HEK293T (cell line): ENCODE results near the gene BRD4.

Experiments used
- ARNT ChIP-seq: fragments of 450-650 bp; IDR thresholded peaks from 2 replicates; pipeline ENCODE4 v1.6.1; 2017; ENCODE audit warnings: mild to moderate bottlenecking
- BHLHE40 ChIP-seq: fragments of 450-650 bp; IDR thresholded peaks from 2 replicates; pipeline ENCODE4 v1.6.1; 2016; ENCODE audit warnings: mild to moderate bottlenecking, moderate library complexity, borderline replicate concordance
- ELF4 ChIP-seq: fragments of 450-650 bp; IDR thresholded peaks from 2 replicates; pipeline ENCODE4 v1.6.1; 2017; ENCODE audit warnings: antibody characterized with exemption
- FOXA1 ChIP-seq: fragments of 450-650 bp; IDR thresholded peaks from 2 replicates; pipeline ENCODE4 v1.6.1; 2016; ENCODE audit warnings: mild to moderate bottlenecking
- FOXK2 ChIP-seq: fragments of 450-650 bp; IDR thresholded peaks from 2 replicates; pipeline ENCODE4 v1.6.1; 2016; ENCODE audit warnings: mild to moderate bottlenecking
- FOXM1 ChIP-seq: fragments of 450-650 bp; IDR thresholded peaks from 2 replicates; pipeline ENCODE4 v1.6.1; 2017; ENCODE audit warnings: mild to moderate bottlenecking, borderline replicate concordance
- L3MBTL2 ChIP-seq: fragments of 450-650 bp; conservative IDR thresholded peaks from 2 replicates; pipeline ENCODE4 v1.6.1; 2016; ENCODE audit warnings: mild to moderate bottlenecking
- NFRKB ChIP-seq: fragments of 450-650 bp; IDR thresholded peaks from 2 replicates; pipeline ENCODE4 v1.6.1; 2016; ENCODE audit warnings: mild to moderate bottlenecking, moderate library complexity
- PKNOX1 ChIP-seq: fragments of 450-650 bp; IDR thresholded peaks from 2 replicates; pipeline ENCODE4 v1.6.1; 2016
- SP1 ChIP-seq: fragments of 450-650 bp; IDR thresholded peaks from 2 replicates; pipeline ENCODE4 v1.6.1; 2017
- SUZ12 ChIP-seq: fragments of 450-650 bp; IDR thresholded peaks from 2 replicates; pipeline ENCODE4 v1.6.1; 2016; ENCODE audit warnings: mild to moderate bottlenecking
- TARDBP ChIP-seq: fragments of 450-650 bp; IDR thresholded peaks from 2 replicates; pipeline ENCODE4 v1.6.1; 2016

- TF ChIP-seq ELF4 (no peak), FOXM1 (no peak), FOXK2 (no peak), NFRKB (no peak), SP1 (no peak), BHLHE40 (no peak), ARNT (no peak), FOXA1 (no peak), PKNOX1 (no peak), TARDBP (no peak), L3MBTL2 (no peak), SUZ12 (no peak)
These were observed 21.6 kb upstream of the BRD4 start for GRCh38 chr19:15353908-15354307.
